Endothelial cell of umbilical vein (primary cell): ENCODE measurements around the gene IFT57. TPM values are rescaled to one million over a fixed set of nuclear protein-coding genes. Genes with fewer than 3 reads are reported as not detected.

Experiments
- BruUV-seq: library from RNA; stranded (reverse); fragments of 400-500 nt; replicated peaks from 2 replicates; lab custom pipeline; 2021; lab: Mats Ljungman, UMichigan
- CTCF ChIA-PET: fragments of 300-600, 350-600 bp; sonication (Branson Sonifier 250); formaldehyde crosslinking; loops from one replicate; lab custom pipeline; 2021; ENCODE audit warnings: antibody characterized with exemption, inconsistent platforms; lab: Charles Lee
- POLR2A ChIA-PET: fragments of 300-600, 350-600 bp; sonication (Branson Sonifier 250); formaldehyde crosslinking; loops from one replicate; lab custom pipeline; 2021; ENCODE audit warnings: antibody characterized with exemption, inconsistent platforms; lab: Charles Lee
- DNase-seq: peaks from one replicate; pipeline ENCODE4 v3.0.0-alpha.2; 2011; ENCODE audit warnings: low read depth, low spot score
- FAIRE-seq: peaks from 2 replicates; lab custom pipeline; 2011; peaks lifted over from hg19 to GRCh38; lab: Jason Lieb, UNC
- H2AFZ ChIP-seq: 2 replicates; pipeline ENCODE4 v1.6.0; 2012; ENCODE audit warnings: low read depth, low read length, control low read depth, inconsistent platforms
- H3K27ac ChIP-seq: 2 replicates; pipeline ENCODE4 v1.5.1; 2011; ENCODE audit warnings: low read depth, mild to moderate bottlenecking, control low read depth, low read length, moderate library complexity; ENCODE audit not compliant: insufficient read depth
- H3K27me3 ChIP-seq, 2 experiments: 2 replicates each; pipeline versions ENCODE4 v1.6.0 to v1.6.1; 2011; ENCODE audit warnings: low read length in 2 of 2, mixed read lengths in 1 of 2; ENCODE audit not compliant: control insufficient read depth in 2 of 2, insufficient read depth in 2 of 2
- H3K36me3 ChIP-seq, 2 experiments: 2 replicates in 1 of 2; 3 replicates in 1 of 2; pipeline ENCODE4 v1.5.1; 2011; ENCODE audit warnings: low read length in 2 of 2, mild to moderate bottlenecking in 1 of 2, moderate library complexity in 1 of 2; ENCODE audit not compliant: control insufficient read depth in 2 of 2, insufficient read depth in 2 of 2; ENCODE audit errors: extremely low read depth in 1 of 2
- H3K4me1 ChIP-seq: 3 replicates; pipeline ENCODE4 v1.5.1; 2011; ENCODE audit warnings: mild to moderate bottlenecking, low read length; ENCODE audit not compliant: control insufficient read depth, insufficient read depth; ENCODE audit errors: extremely low read depth
- H3K4me2 ChIP-seq: 2 replicates; pipeline ENCODE4 v1.6.1; 2011; ENCODE audit warnings: low read length, control low read depth, mixed read lengths; ENCODE audit not compliant: insufficient read depth
- H3K4me3 ChIP-seq, 3 experiments: fragments of 200-600 bp in 1 of 3; sonication (generic), shearing (Covaris generic) in 1 of 3; replicated peaks in 1 of 3; 2 replicates each; pipeline ENCODE4 v1.5.1; 2011 to 2016; ENCODE audit warnings: control low read depth in 3 of 3, low read length in 3 of 3, mild to moderate bottlenecking in 2 of 3, inconsistent platforms in 1 of 3, low read depth in 1 of 3, moderate library complexity in 1 of 3; ENCODE audit not compliant: insufficient read depth in 1 of 3
- H3K79me2 ChIP-seq: 2 replicates; pipeline ENCODE4 v1.6.0; 2012; ENCODE audit warnings: low read length, inconsistent platforms; ENCODE audit not compliant: control insufficient read depth, insufficient read depth
- H3K9ac ChIP-seq: replicated peaks from 2 replicates; pipeline ENCODE3; 2011; ENCODE audit warnings: low read length, control low read depth; ENCODE audit not compliant: insufficient read depth; ENCODE audit errors: extremely low read depth
- H3K9me1 ChIP-seq: replicated peaks from 3 replicates; pipeline ENCODE4 v1.6.0; 2011; ENCODE audit warnings: mild to moderate bottlenecking, low read length; ENCODE audit not compliant: control insufficient read depth, insufficient read depth; ENCODE audit errors: extremely low read depth
- H3K9me3 ChIP-seq: replicated peaks from 2 replicates; pipeline ENCODE4 v1.5.1; 2012; ENCODE audit warnings: low read length, inconsistent platforms; ENCODE audit not compliant: control insufficient read depth, insufficient read depth
- H4K20me1 ChIP-seq: replicated peaks from 2 replicates; pipeline ENCODE3; 2011; ENCODE audit warnings: mild to moderate bottlenecking, low read length; ENCODE audit not compliant: control insufficient read depth, insufficient read depth; ENCODE audit errors: extremely low read depth
- CTCF ChIP-seq, 2 donors: IDR thresholded peaks; 1 replicate in 1 of 2; 2 replicates in 1 of 2; pipeline ENCODE4 v1.5.1; 2011; ENCODE audit warnings: low read length in 2 of 2, mild to moderate bottlenecking in 2 of 2, moderate library complexity in 2 of 2, control low read depth in 1 of 2, inconsistent platforms in 1 of 2, low read depth in 1 of 2; ENCODE audit not compliant: insufficient read depth in 1 of 2; ENCODE audit errors: extremely low read depth in 1 of 2
- EZH2 ChIP-seq: IDR thresholded peaks from 2 replicates; pipeline ENCODE4 v1.6.1; 2012; ENCODE audit warnings: borderline replicate concordance, low read depth, mild to moderate bottlenecking, moderate library complexity, low read length, inconsistent platforms; ENCODE audit not compliant: severe bottlenecking
- FOS ChIP-seq: IDR thresholded peaks from 2 replicates; pipeline ENCODE4 v1.6.1; 2011; ENCODE audit warnings: mild to moderate bottlenecking, low read length, moderate library complexity, borderline replicate concordance; ENCODE audit not compliant: insufficient read depth
- GATA2 ChIP-seq: IDR thresholded peaks from 2 replicates; pipeline ENCODE4 v1.7.0; 2011; ENCODE audit warnings: low read depth, mild to moderate bottlenecking, moderate library complexity, mixed read lengths, low read length; ENCODE audit not compliant: insufficient read length, insufficient read depth
- JUN ChIP-seq: IDR thresholded peaks from 2 replicates; pipeline ENCODE4 v1.6.1; 2011; ENCODE audit warnings: borderline replicate concordance, low read depth; ENCODE audit not compliant: insufficient read length, insufficient read depth
- MYC ChIP-seq: IDR thresholded peaks from one replicate; pipeline ENCODE4 v1.6.1; 2011; ENCODE audit warnings: mild to moderate bottlenecking, low read depth, low read length
- POLR2AphosphoS5 ChIP-seq: IDR thresholded peaks from 2 replicates; pipeline ENCODE4 v1.6.1; 2012; ENCODE audit warnings: low read depth, mild to moderate bottlenecking, control low read depth, low read length, moderate library complexity; ENCODE audit not compliant: insufficient read depth
- dilution Hi-C: fragments of 300-500 bp; cut with MboI; formaldehyde crosslinking; loops from one replicate; pipeline ENCODE4 v1.15.0; 2019; ENCODE audit warnings: low sequenced_read_pairs; ENCODE audit not compliant: extremely low pct_ligation_motif_present
- intact Hi-C: fragments of 100-400 bp; cut with micrococcal nuclease; formaldehyde crosslinking; loops from one replicate; pipeline ENCODE4 v1.10.0; 2022
- polyA plus RNA-seq, 4 experiments: library from polyadenylated mRNA; depleted of rRNA in 3 of 4; stranded (reverse) in 3 of 4; unstranded in 1 of 4; fragments of >200 nt; gene quantifications; 2 replicates each; pipeline versions ENCODE4 v1.2.1 to v1.2.3, GENCODE V29; 2011 to 2012; ENCODE audit warnings: missing spikeins in 1 of 4
- total RNA-seq: library from RNA; stranded (reverse); gene quantifications from 2 replicates; pipeline ENCODE4 v1.2.3, GENCODE V29; 2021

IFT57 gene
- total and polyA plus RNA-seq, 2 donors (not counting 3 experiments of a cell fraction or from before 2014, with no cell fraction given), result 15.2 to 25.1 TPM

- H3K36me3 ChIP-seq, result no peaks in the 10 kb centered on the region
- intact Hi-C loops, result no loop called here
- dilution Hi-C loops, result no loop called here
- POLR2A ChIA-PET, result no interaction called here
- H3K27ac ChIP-seq, result no peak overlapping the region
- H3K27me3 ChIP-seq, result no peaks in the 10 kb centered on the region
- DNase-seq (no peak), FAIRE-seq (no peak)
- peak overlapping the region; percentile 21 for H3K4me2 ChIP-seq
- H3K79me2 ChIP-seq, result no peaks in the 10 kb centered on the region
- peaks cover 37% of the 10 kb centered on the region for H3K4me1 ChIP-seq
- CTCF ChIA-PET, result no interaction called here
- peak overlapping the region; percentile 83 for H2AFZ ChIP-seq
- H4K20me1 ChIP-seq, result no peaks in the 10 kb centered on the region
- TF ChIP-seq FOS, result no peak
- no peak for TF ChIP-seq MYC
- TF ChIP-seq CTCF (IDR thresholded peaks at IDR 0.05; ENCODE audit: extremely low read depth in 1 of 2, insufficient read depth in 1 of 2, low read depth in 1 of 2, low read length in 2 of 2), result no peak
- TF ChIP-seq EZH2, result no peak
- no peak for TF ChIP-seq GATA2
- TF ChIP-seq JUN, result no peak
- no peak for TF ChIP-seq POLR2AphosphoS5
- no peaks in the 10 kb centered on the region for H3K9me3 ChIP-seq
- no peaks in the 10 kb centered on the region for H3K9me1 ChIP-seq
- no peak overlapping the region for H3K4me3 ChIP-seq
- H3K9ac ChIP-seq, result no peak overlapping the region
- BruUV-seq, result no TSS peak
These were observed 94.8 kb downstream of the IFT57 start for GRCh38 chr3:108127301-108127988.
